Adrenal gland (tissue), 5 donors: ENCODE results near the gene CPEB1.

Source experiments
- POLR2A ChIP-seq, 2 donors: fragments of 450-650 bp; IDR thresholded peaks; one replicate each; pipeline ENCODE4 v1.6.1; 2017; ENCODE audit warnings: antibody characterized with exemption in 2 of 2, mild to moderate bottlenecking in 2 of 2, moderate library complexity in 1 of 2
- TF ChIP-seq, protein P1 (sequence below), 6 experiments: fragments of 450-650 bp in 4 of 6; fragments of 200-600 bp in 2 of 6; sonication (generic) in 1 of 6; IDR thresholded peaks; 1 replicate in 5 of 6; 2 replicates in 1 of 6; pipeline versions ENCODE4 v1.5.1 to v1.8.0; 2016 to 2021; ENCODE audit warnings: antibody characterized with exemption in 6 of 6, mild to moderate bottlenecking in 2 of 6, moderate library complexity in 1 of 6
- donor health status: DM: no; HTN: no; CAD: no.

DNA sequence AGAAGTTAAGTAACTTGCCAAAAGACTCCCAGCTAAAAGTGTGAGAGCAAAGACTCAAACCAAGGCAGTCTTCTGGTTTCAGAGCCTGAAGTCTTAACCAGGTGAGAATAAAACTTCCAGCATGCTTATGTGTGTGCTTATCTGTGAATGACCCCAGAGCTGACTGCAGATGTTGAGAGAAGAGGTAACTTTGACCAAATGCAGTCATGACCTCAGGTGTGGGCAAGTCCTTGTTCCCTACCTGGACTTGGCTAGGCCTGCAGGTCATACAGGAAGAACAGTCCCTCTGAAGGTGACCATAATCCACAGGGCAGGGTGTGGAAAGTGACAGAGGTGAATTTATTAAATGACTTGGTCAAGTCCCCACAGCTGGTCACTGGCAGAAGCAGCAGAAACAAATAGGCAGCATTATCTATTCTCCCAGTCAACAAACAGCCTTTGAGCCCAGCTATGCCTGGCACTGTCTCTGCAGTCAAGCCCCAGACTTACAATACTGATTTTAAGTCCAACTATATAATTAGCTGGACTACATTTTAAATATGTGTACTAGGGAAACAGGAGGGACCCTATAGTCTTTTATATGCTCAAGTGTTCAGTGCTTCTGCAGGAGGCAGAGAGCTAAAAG, 3.0 kb upstream of the CPEB1 start:
- TF ChIP-seq, protein P1, sequence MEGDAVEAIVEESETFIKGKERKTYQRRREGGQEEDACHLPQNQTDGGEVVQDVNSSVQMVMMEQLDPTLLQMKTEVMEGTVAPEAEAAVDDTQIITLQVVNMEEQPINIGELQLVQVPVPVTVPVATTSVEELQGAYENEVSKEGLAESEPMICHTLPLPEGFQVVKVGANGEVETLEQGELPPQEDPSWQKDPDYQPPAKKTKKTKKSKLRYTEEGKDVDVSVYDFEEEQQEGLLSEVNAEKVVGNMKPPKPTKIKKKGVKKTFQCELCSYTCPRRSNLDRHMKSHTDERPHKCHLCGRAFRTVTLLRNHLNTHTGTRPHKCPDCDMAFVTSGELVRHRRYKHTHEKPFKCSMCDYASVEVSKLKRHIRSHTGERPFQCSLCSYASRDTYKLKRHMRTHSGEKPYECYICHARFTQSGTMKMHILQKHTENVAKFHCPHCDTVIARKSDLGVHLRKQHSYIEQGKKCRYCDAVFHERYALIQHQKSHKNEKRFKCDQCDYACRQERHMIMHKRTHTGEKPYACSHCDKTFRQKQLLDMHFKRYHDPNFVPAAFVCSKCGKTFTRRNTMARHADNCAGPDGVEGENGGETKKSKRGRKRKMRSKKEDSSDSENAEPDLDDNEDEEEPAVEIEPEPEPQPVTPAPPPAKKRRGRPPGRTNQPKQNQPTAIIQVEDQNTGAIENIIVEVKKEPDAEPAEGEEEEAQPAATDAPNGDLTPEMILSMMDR (IDR thresholded peaks at IDR 0.05), result no peak
- no peak for TF ChIP-seq POLR2A (IDR thresholded peaks at IDR 0.05)
